ENCODE measurements around the gene CORT. TPM values are rescaled to one million over a fixed set of nuclear protein-coding genes. Genes with fewer than 3 reads are reported as not detected.

Gene CORT, protein sequence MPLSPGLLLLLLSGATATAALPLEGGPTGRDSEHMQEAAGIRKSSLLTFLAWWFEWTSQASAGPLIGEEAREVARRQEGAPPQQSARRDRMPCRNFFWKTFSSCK
- polyA plus RNA-seq (2013): 0.26 and 0.40 TPM in 2 replicates

DNA sequence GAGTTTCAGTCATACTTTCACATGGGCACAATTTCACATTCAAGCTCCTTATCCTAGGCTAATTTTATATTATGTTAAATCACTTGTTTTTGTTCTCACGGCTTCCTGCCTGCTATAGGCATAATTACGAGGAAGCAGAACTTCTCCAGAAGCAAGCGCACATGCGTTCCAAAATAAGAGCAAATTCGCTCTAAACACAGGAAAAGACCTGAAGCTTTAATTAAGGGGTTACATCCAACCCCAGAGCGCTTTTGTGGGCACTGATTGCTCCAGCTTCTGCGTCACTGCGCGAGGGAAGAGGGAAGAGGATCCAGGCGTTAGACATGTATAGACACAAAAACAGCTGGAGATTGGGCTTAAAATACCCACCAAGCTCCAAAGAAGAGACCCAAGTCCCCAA is at the start of gene CORT:
CORT (plus strand) TSS at position 281 of the 400 bp plus-strand sequence. CDS start 193 bp downstream, outside the sequence.
- Histone ChIP-seq H3K23ac (ENCODE audit: low read length) (peak within 1 kb of the TSS; percentile 43), H3K36me3 (ENCODE audit: control insufficient read depth in 1 of 2, insufficient read depth in 2 of 2, low read length in 2 of 2) (no peaks in the 10 kb centered on the region), H3K27me3 (ENCODE audit: insufficient read depth, low read length) (no peaks in the 10 kb centered on the region), H4K12ac (ENCODE audit: low read depth, low read length) (no peak within 1 kb of the TSS), H2BK5ac (ENCODE audit: low read depth, low read length, poor library complexity) (no peak within 1 kb of the TSS), H3K9ac (ENCODE audit: low read length) (no peak within 1 kb of the TSS), H3K9me3 (ENCODE audit: insufficient read depth, low read depth, low read length) (peaks cover 3% of the 10 kb centered on the region), H3K4ac (ENCODE audit: low read depth, low read length) (no peak within 1 kb of the TSS), H3K4me3 (ENCODE audit: low read depth, low read length) (no peak within 1 kb of the TSS), H3K18ac (ENCODE audit: low read length) (no peak within 1 kb of the TSS), H3K79me1 (ENCODE audit: low read length) (no peaks in the 10 kb centered on the region), H4K8ac (ENCODE audit: low read depth, low read length) (no peak within 1 kb of the TSS), H3K14ac (ENCODE audit: low read length) (no peak within 1 kb of the TSS), H2AFZ (ENCODE audit: insufficient read depth, low read length, poor library complexity) (no peak within 1 kb of the TSS), H4K91ac (ENCODE audit: low read depth, low read length) (no peak within 1 kb of the TSS), H3K4me1 (ENCODE audit: control insufficient read depth in 1 of 2, insufficient read depth in 2 of 2, low read length in 2 of 2) (peaks cover 0 to 2% of the 10 kb centered on the region in 2 experiments), H2BK120ac (ENCODE audit: insufficient read depth, low read length, poor library complexity) (no peak within 1 kb of the TSS), H3K27ac (ENCODE audit: low read depth, low read length) (no peak within 1 kb of the TSS), H2BK12ac (ENCODE audit: low read length) (no peak within 1 kb of the TSS), H2AK5ac (ENCODE audit: low read length) (no peak within 1 kb of the TSS), H3K4me2 (ENCODE audit: low read length) (no peak within 1 kb of the TSS), H3K79me2 (ENCODE audit: control insufficient read depth, insufficient read depth, low read length, poor library complexity) (no peaks in the 10 kb centered on the region)
- WGBS (ENCODE audit: extremely low coverage, insufficient coverage, insufficient read length): no CpG with 5 or more reads among the region's 10 CpGs
- DNase-seq: no peak

DNA sequence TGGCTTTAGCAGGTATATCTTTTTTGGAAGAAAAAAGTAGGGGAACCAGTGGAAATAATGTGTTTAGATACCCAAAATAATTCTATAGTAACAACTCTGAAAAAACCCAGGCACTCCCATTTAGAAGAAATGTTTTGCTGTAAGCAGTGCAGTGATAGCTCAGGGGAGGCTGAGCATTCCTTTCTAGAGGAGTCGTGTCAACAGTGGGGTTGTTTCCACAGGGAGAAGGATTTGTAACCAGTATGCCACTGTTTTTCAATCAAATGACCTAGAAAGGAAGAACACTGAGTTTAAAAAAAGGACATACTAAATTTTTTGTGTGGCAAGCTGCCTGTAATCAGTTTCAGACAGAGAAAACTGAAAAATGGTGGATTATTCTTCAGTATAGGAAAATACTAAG is 48.5 kb upstream of the CORT start:
- H3K36me3 ChIP-seq (ENCODE audit: control insufficient read depth in 1 of 2, insufficient read depth in 2 of 2, low read length in 2 of 2): peaks cover 21 to 33% of the 10 kb centered on the region in 2 experiments
- H3K79me1 ChIP-seq (ENCODE audit: low read length): peaks cover 6% of the 10 kb centered on the region
- H3K79me2 ChIP-seq (ENCODE audit: control insufficient read depth, insufficient read depth, low read length, poor library complexity): peaks cover 9% of the 10 kb centered on the region
- no peak overlapping the region for H2AK5ac ChIP-seq (ENCODE audit: low read length)
- no peak overlapping the region for H4K8ac ChIP-seq (ENCODE audit: low read depth, low read length)
- H3K18ac ChIP-seq (ENCODE audit: low read length): no peak overlapping the region
- H3K9me3 ChIP-seq (ENCODE audit: insufficient read depth, low read depth, low read length): no peaks in the 10 kb centered on the region
- H2AFZ ChIP-seq (ENCODE audit: insufficient read depth, low read length, poor library complexity): no peak overlapping the region
- H3K4me1 ChIP-seq (ENCODE audit: control insufficient read depth in 1 of 2, insufficient read depth in 2 of 2, low read length in 2 of 2): peaks cover 0 to 9% of the 10 kb centered on the region in 2 experiments
- H3K23ac ChIP-seq (ENCODE audit: low read length): no peak overlapping the region
- H3K4me2 ChIP-seq (ENCODE audit: low read length): no peak overlapping the region
- H3K27ac ChIP-seq (ENCODE audit: low read depth, low read length): no peak overlapping the region
- WGBS (ENCODE audit: extremely low coverage, insufficient coverage, insufficient read length): no CpG with 5 or more reads among the region's 1 CpG
- no peak overlapping the region for H3K4me3 ChIP-seq (ENCODE audit: low read depth, low read length)
- H2BK120ac ChIP-seq (ENCODE audit: insufficient read depth, low read length, poor library complexity): no peak overlapping the region
- no peak overlapping the region for H4K91ac ChIP-seq (ENCODE audit: low read depth, low read length)
- H3K9ac ChIP-seq (ENCODE audit: low read length): no peak overlapping the region
- no peak overlapping the region for H2BK5ac ChIP-seq (ENCODE audit: low read depth, low read length, poor library complexity)
- DNase-seq: no peak
- H2BK12ac ChIP-seq (ENCODE audit: low read length): no peak overlapping the region
- H4K12ac ChIP-seq (ENCODE audit: low read depth, low read length): no peak overlapping the region
- H3K4ac ChIP-seq (ENCODE audit: low read depth, low read length): no peak overlapping the region
- H3K14ac ChIP-seq (ENCODE audit: low read length): no peak overlapping the region
- no peaks in the 10 kb centered on the region for H3K27me3 ChIP-seq (ENCODE audit: insufficient read depth, low read length)

DNA sequence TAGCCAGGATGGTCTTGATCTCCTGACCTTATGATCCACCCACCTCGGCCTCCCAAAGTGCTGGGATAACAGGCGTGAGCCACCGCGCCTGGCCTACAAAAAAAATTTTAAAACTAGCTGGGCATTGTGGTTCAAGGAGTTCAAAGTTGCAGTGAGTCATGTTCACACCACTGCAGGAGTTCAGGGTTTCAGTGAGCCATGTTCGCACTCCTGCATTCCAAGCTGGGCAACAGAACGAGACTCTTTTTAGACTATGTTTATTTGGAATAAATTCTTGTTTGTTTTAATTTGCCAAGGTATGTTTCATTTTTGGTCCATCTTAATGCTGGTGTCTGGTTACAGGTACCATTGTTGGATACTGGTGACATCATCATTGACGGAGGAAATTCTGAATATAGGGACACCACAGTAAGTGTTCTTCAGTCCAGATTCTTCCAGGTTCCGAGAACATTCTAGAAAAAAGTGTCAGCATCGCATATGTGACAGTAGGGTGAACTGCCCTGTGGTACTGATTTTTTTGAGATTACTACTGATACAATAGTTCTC is 47.0 kb upstream of the CORT start:
- no peak overlapping the region for H3K23ac ChIP-seq (ENCODE audit: low read length)
- H3K27ac ChIP-seq (ENCODE audit: low read depth, low read length): no peak overlapping the region
- H4K8ac ChIP-seq (ENCODE audit: low read depth, low read length): no peak overlapping the region
- no peak for DNase-seq
- H3K4me2 ChIP-seq (ENCODE audit: low read length): no peak overlapping the region
- H3K4me3 ChIP-seq (ENCODE audit: low read depth, low read length): no peak overlapping the region
- no peak overlapping the region for H4K12ac ChIP-seq (ENCODE audit: low read depth, low read length)
- H3K36me3 ChIP-seq (ENCODE audit: control insufficient read depth in 1 of 2, insufficient read depth in 2 of 2, low read length in 2 of 2): peaks cover 31 to 48% of the 10 kb centered on the region in 2 experiments
- peaks cover 9% of the 10 kb centered on the region for H3K79me2 ChIP-seq (ENCODE audit: control insufficient read depth, insufficient read depth, low read length, poor library complexity)
- H3K9me3 ChIP-seq (ENCODE audit: insufficient read depth, low read depth, low read length): no peaks in the 10 kb centered on the region
- no peak overlapping the region for H3K4ac ChIP-seq (ENCODE audit: low read depth, low read length)
- H2AK5ac ChIP-seq (ENCODE audit: low read length): no peak overlapping the region
- no CpG with 5 or more reads among the region's 9 CpGs for WGBS (ENCODE audit: extremely low coverage, insufficient coverage, insufficient read length)
- H3K4me1 ChIP-seq (ENCODE audit: control insufficient read depth in 1 of 2, insufficient read depth in 2 of 2, low read length in 2 of 2): peaks cover 0 to 9% of the 10 kb centered on the region in 2 experiments
- H4K91ac ChIP-seq (ENCODE audit: low read depth, low read length): no peak overlapping the region
- no peak overlapping the region for H2BK120ac ChIP-seq (ENCODE audit: insufficient read depth, low read length, poor library complexity)
- H3K14ac ChIP-seq (ENCODE audit: low read length): no peak overlapping the region
- peaks cover 6% of the 10 kb centered on the region for H3K79me1 ChIP-seq (ENCODE audit: low read length)
- H2BK12ac ChIP-seq (ENCODE audit: low read length): no peak overlapping the region
- H3K27me3 ChIP-seq (ENCODE audit: insufficient read depth, low read length): no peaks in the 10 kb centered on the region
- H2BK5ac ChIP-seq (ENCODE audit: low read depth, low read length, poor library complexity): no peak overlapping the region
- no peak overlapping the region for H3K18ac ChIP-seq (ENCODE audit: low read length)
- no peak overlapping the region for H2AFZ ChIP-seq (ENCODE audit: insufficient read depth, low read length, poor library complexity)
- no peak overlapping the region for H3K9ac ChIP-seq (ENCODE audit: low read length)

DNA sequence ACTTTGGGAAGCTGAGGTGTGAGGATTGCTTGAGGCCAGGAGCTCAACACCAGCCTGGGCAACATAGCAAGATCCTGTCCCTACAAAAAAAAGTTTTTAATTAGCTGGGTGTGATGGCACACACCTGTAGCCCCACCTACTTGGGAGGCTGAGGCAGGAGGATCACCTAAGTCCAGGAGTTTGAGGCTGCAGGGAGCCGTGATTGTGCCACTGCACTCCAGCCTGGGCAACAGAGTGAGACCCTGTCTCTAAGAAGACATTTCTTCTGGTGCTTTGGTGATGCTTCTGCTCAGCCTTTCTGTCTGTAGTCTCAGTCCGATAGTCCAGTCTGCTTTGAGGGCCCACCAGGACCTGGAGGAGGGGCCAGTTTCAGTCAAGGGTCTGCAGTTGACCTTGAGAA is 42.6 kb upstream of the CORT start:
- no peak for DNase-seq
- no peak overlapping the region for H2AFZ ChIP-seq (ENCODE audit: insufficient read depth, low read length, poor library complexity)
- H3K4me3 ChIP-seq (ENCODE audit: low read depth, low read length): no peak overlapping the region
- H3K79me1 ChIP-seq (ENCODE audit: low read length): no peaks in the 10 kb centered on the region
- H2AK5ac ChIP-seq (ENCODE audit: low read length): no peak overlapping the region
- WGBS (ENCODE audit: extremely low coverage, insufficient coverage, insufficient read length): no CpG with 5 or more reads among the region's 2 CpGs
- H4K91ac ChIP-seq (ENCODE audit: low read depth, low read length): no peak overlapping the region
- no peak overlapping the region for H3K18ac ChIP-seq (ENCODE audit: low read length)
- H3K4me2 ChIP-seq (ENCODE audit: low read length): no peak overlapping the region
- no peaks in the 10 kb centered on the region for H3K4me1 ChIP-seq (ENCODE audit: control insufficient read depth in 1 of 2, insufficient read depth in 2 of 2, low read length in 2 of 2)
- H3K9me3 ChIP-seq (ENCODE audit: insufficient read depth, low read depth, low read length): no peaks in the 10 kb centered on the region
- no peaks in the 10 kb centered on the region for H3K79me2 ChIP-seq (ENCODE audit: control insufficient read depth, insufficient read depth, low read length, poor library complexity)
- H4K12ac ChIP-seq (ENCODE audit: low read depth, low read length): no peak overlapping the region
- H3K27me3 ChIP-seq (ENCODE audit: insufficient read depth, low read length): no peaks in the 10 kb centered on the region
- H2BK5ac ChIP-seq (ENCODE audit: low read depth, low read length, poor library complexity): no peak overlapping the region
- no peak overlapping the region for H4K8ac ChIP-seq (ENCODE audit: low read depth, low read length)
- H3K9ac ChIP-seq (ENCODE audit: low read length): no peak overlapping the region
- H3K27ac ChIP-seq (ENCODE audit: low read depth, low read length): no peak overlapping the region
- H3K14ac ChIP-seq (ENCODE audit: low read length): no peak overlapping the region
- no peak overlapping the region for H2BK120ac ChIP-seq (ENCODE audit: insufficient read depth, low read length, poor library complexity)
- H3K36me3 ChIP-seq (ENCODE audit: control insufficient read depth in 1 of 2, insufficient read depth in 2 of 2, low read length in 2 of 2): peaks cover 53 to 80% of the 10 kb centered on the region in 2 experiments
- H3K4ac ChIP-seq (ENCODE audit: low read depth, low read length): no peak overlapping the region
- H3K23ac ChIP-seq (ENCODE audit: low read length): no peak overlapping the region
- no peak overlapping the region for H2BK12ac ChIP-seq (ENCODE audit: low read length)
